Cardiac muscle cell (in vitro differentiated cells and primary cell): ENCODE results near the gene IL1RAPL1. TPM values are rescaled to one million over a fixed set of nuclear protein-coding genes. Genes with fewer than 3 reads are reported as not detected.

Source experiments
- DNase-seq, 2 donors: peaks; one replicate each; pipeline versions ENCODE4 v3.0.0 to v3.0.0-alpha.2; 2010 to 2017; ENCODE audit warnings: low read depth in 1 of 2, low spot score in 1 of 2
- H3K27ac ChIP-seq: fragments of 200-600 bp; sonication (generic); 2 replicates; pipeline ENCODE4 v1.5.1; 2016
- H3K27me3 ChIP-seq: fragments of 200-600 bp; sonication (generic); 2 replicates; pipeline ENCODE4 v1.6.0; 2016; ENCODE audit warnings: control low read depth
- H3K36me3 ChIP-seq: fragments of 200-600 bp; sonication (generic); 2 replicates; pipeline ENCODE4 v1.5.1; 2016; ENCODE audit warnings: control low read depth
- H3K4me1 ChIP-seq: fragments of 200-600 bp; sonication (generic); 2 replicates; pipeline ENCODE4 v1.8.1; 2017; ENCODE audit warnings: low read depth, mild to moderate bottlenecking, mixed run types
- H3K4me3 ChIP-seq: fragments of 200-600 bp; sonication (generic); 2 replicates; pipeline ENCODE4 v1.5.1; 2016; ENCODE audit warnings: mild to moderate bottlenecking
- H3K9me3 ChIP-seq: fragments of 200-600 bp; sonication (generic); 2 replicates; pipeline ENCODE4 v1.5.1; 2017; ENCODE audit warnings: low read depth, mild to moderate bottlenecking, control low read depth
- CTCF ChIP-seq: IDR thresholded peaks from 2 replicates; pipeline ENCODE4 v1.5.1; 2012; ENCODE audit warnings: low read depth, mild to moderate bottlenecking, low read length
- polyA plus RNA-seq: library from polyadenylated mRNA; unstranded; fragments of >200 nt; fragmentation: Nextera tagmentation; extraction: Ambion mirVana; gene quantifications from 2 replicates; pipeline ENCODE4 v1.2.1, GENCODE V29; 2016
- total RNA-seq: library from RNA; depleted of rRNA; stranded (reverse); fragments of >200 nt; gene quantifications from 2 replicates; pipeline ENCODE4 v1.2.3, GENCODE V29; 2016

Gene IL1RAPL1
- total and polyA plus RNA-seq, 2 experiments from 2014 or later, result 3.2 to 4.2 TPM

GRCh38 chrX:29947225-29947624 lies 1360.0 kb downstream of the IL1RAPL1 start:
- Histone ChIP-seq H3K9me3 (no peaks in the 10 kb centered on the region), H3K27ac (no peak overlapping the region), H3K4me3 (no peak overlapping the region), H3K36me3 (no peaks in the 10 kb centered on the region), H3K27me3 (no peaks in the 10 kb centered on the region), H3K4me1 (no peaks in the 10 kb centered on the region)
- no peak for DNase-seq
- TF ChIP-seq CTCF, result no peak

- Histone ChIP-seq H3K27ac (no peak overlapping the region), H3K36me3 (no peaks in the 10 kb centered on the region), H3K4me3 (no peak overlapping the region), H3K27me3 (no peaks in the 10 kb centered on the region), H3K9me3 (no peaks in the 10 kb centered on the region), H3K4me1 (no peaks in the 10 kb centered on the region)
- no peak for TF ChIP-seq CTCF
- peak in 1 of 2 donors; percentile 57 for DNase-seq
Observed at GRCh38 chrX:29948653-29949052, 1361.4 kb downstream of the IL1RAPL1 start.

GRCh38 chrX:29952016-29952415 lies 1364.8 kb downstream of the IL1RAPL1 start:
- Histone ChIP-seq H3K4me1 (no peaks in the 10 kb centered on the region), H3K36me3 (no peaks in the 10 kb centered on the region), H3K27ac (no peak overlapping the region), H3K9me3 (no peaks in the 10 kb centered on the region), H3K4me3 (no peak overlapping the region), H3K27me3 (no peaks in the 10 kb centered on the region)
- TF ChIP-seq CTCF, result no peak
- peak in 1 of 2 donors; percentile 56 for DNase-seq

GRCh38 chrX:29962061-29962460 lies 1374.8 kb downstream of the IL1RAPL1 start:
- H3K27me3 ChIP-seq, result no peaks in the 10 kb centered on the region
- no peaks in the 10 kb centered on the region for H3K36me3 ChIP-seq
- no peaks in the 10 kb centered on the region for H3K9me3 ChIP-seq
- no peak overlapping the region for H3K4me3 ChIP-seq
- DNase-seq, result no peak
- peaks cover 15% of the 10 kb centered on the region for H3K4me1 ChIP-seq
- TF ChIP-seq CTCF, result no peak
- no peak overlapping the region for H3K27ac ChIP-seq

GRCh38 chrX:29965634-29966033 lies 1378.4 kb downstream of the IL1RAPL1 start:
- Histone ChIP-seq H3K4me3 (no peak overlapping the region), H3K27me3 (no peaks in the 10 kb centered on the region), H3K36me3 (no peaks in the 10 kb centered on the region), H3K9me3 (no peaks in the 10 kb centered on the region), H3K27ac (no peak overlapping the region), H3K4me1 (peaks cover 18% of the 10 kb centered on the region)
- no peak for TF ChIP-seq CTCF
- DNase-seq, result no peak

GRCh38 chrX:29992083-29992482 lies 1404.8 kb downstream of the IL1RAPL1 start:
- no peak for TF ChIP-seq CTCF

More at GRCh38 chrX:29992083-29992482, 1404.8 kb downstream of the IL1RAPL1 start:
- no peak for DNase-seq
- H3K4me1 ChIP-seq, result no peaks in the 10 kb centered on the region
- no peaks in the 10 kb centered on the region for H3K9me3 ChIP-seq
- H3K27ac ChIP-seq, result no peak overlapping the region
- no peaks in the 10 kb centered on the region for H3K36me3 ChIP-seq
- H3K4me3 ChIP-seq, result no peak overlapping the region
- H3K27me3 ChIP-seq, result no peaks in the 10 kb centered on the region
